Heart left ventricle (tissue), 13 donors: ENCODE results near the gene CDH13.

Experiments
- POLR2A ChIP-seq, 2 donors: fragments of 450-650 bp; IDR thresholded peaks; one replicate each; pipeline ENCODE4 v1.6.1; 2017; ENCODE audit warnings: antibody characterized with exemption in 2 of 2, mild to moderate bottlenecking in 2 of 2, moderate library complexity in 2 of 2
- TF ChIP-seq, protein P1 (sequence below), 12 donors: fragments of 200-600 bp; sonication (generic) in 4 of 12; IDR thresholded peaks; one replicate each; pipeline versions ENCODE4 v1.5.0 to v1.8.0; 2018 to 2022; ENCODE audit warnings: antibody characterized with exemption in 12 of 12, mild to moderate bottlenecking in 5 of 12
- donor health status: ischemic (EF 13 %, LVEDD 7.1; RV severe dilation, severe dysfunction).
- donor health status: DM: no; HTN: yes; CAD: no.
- donor health status: DM: no; HTN: no; CAD: no.
- donor health status: ischemic (EF 25% LVEDD 6.9; RV normal size, moderate dysfunction).
- donor health status: ischemic (EF 25% LVEDD 5.7; RV mildly dilated, moderate dysfunction).
- donor health status: ischemic (EF 35%, LVEDD 5.7; RV mildly dilated, moderate dysfunction).
- donor health status: nonischemic (EF 11% LVEDD 7.7; RV severe dilation, severe dysfunction).
- donor health status: DM: yes; HTN: yes; CAD: no.
- donor health status: PGD.
- donor health status: ischemic (EF 29% LVEDD 5.4; RV normal size, mild dysfunction).
- donor health status: nonischemic (EF 23%, LVEDD 6.1; RV moderate dilation, normal function).

DNA sequence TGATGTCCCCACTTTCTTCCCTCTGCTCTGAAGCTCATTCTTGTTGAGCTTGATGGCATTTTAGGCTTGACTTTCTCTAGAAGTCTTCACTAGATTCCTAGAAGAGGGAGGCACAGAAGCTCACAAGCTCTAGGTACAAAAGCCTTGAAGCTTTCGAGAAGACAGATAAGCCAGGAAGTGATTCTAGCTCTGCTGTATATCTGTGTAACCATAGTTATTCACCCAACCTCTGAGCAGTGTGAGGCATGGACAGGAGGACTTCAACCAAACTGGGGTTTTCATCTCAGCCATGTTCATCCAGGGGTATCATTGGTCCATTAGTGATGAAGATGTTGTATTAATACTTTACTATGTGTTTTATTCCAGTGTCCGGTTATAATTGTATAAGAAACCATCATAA is 299.7 kb downstream of the CDH13 start:
- no peak for TF ChIP-seq POLR2A (IDR thresholded peaks at IDR 0.05)
- TF ChIP-seq, protein P1, sequence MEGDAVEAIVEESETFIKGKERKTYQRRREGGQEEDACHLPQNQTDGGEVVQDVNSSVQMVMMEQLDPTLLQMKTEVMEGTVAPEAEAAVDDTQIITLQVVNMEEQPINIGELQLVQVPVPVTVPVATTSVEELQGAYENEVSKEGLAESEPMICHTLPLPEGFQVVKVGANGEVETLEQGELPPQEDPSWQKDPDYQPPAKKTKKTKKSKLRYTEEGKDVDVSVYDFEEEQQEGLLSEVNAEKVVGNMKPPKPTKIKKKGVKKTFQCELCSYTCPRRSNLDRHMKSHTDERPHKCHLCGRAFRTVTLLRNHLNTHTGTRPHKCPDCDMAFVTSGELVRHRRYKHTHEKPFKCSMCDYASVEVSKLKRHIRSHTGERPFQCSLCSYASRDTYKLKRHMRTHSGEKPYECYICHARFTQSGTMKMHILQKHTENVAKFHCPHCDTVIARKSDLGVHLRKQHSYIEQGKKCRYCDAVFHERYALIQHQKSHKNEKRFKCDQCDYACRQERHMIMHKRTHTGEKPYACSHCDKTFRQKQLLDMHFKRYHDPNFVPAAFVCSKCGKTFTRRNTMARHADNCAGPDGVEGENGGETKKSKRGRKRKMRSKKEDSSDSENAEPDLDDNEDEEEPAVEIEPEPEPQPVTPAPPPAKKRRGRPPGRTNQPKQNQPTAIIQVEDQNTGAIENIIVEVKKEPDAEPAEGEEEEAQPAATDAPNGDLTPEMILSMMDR (IDR thresholded peaks at IDR 0.05) = no peak
